GM21515 (cell line): Measurements from ENCODE around the gene RASGRP1.
A peak's percentile ranks its signal among the peaks of the same experiment; 100 is the strongest.

Source experiments
- ATAC-seq: cut with Tn5 transposase; IDR thresholded peaks from one replicate; pipeline ENCODE4 v1.9.1; 2021; ENCODE audit not compliant: unreplicated experiment

RASGRP1 gene

GRCh38 chr15:38463893-38464292 is 100.7 kb downstream of the RASGRP1 start:
- no peak for ATAC-seq

GRCh38 chr15:38461066-38461833 is 103.4 kb downstream of the RASGRP1 start:
- peak; percentile 83 for ATAC-seq

- ATAC-seq: peak; percentile 15
These were observed 104.1 kb downstream of the RASGRP1 start for GRCh38 chr15:38460543-38460942.

GRCh38 chr15:38459480-38459879 is 105.1 kb downstream of the RASGRP1 start:
- no peak for ATAC-seq

- ATAC-seq: no peak
These were observed 106.0 kb downstream of the RASGRP1 start for GRCh38 chr15:38458646-38459045.

GRCh38 chr15:38455092-38455491 is 109.5 kb downstream of the RASGRP1 start:
- no peak for ATAC-seq

GRCh38 chr15:38454696-38455090 is 109.9 kb downstream of the RASGRP1 start:
- ATAC-seq: no peak

- peak; percentile 94 for ATAC-seq
These were observed 110.5 kb downstream of the RASGRP1 start, which contains the start of gene FAM98B for GRCh38 chr15:38453971-38454695. FAM98B (plus strand) TSS chr15:38454127; CDS start chr15:38454162, 35 bp downstream.

GRCh38 chr15:38441130-38441519 is 123.5 kb downstream of the RASGRP1 start:
- no peak for ATAC-seq

GRCh38 chr15:38440353-38441129 is 124.1 kb downstream of the RASGRP1 start:
- ATAC-seq: peak; percentile 71
